Measurements from ENCODE around the gene POLR1A.

POLR1A gene

DNA sequence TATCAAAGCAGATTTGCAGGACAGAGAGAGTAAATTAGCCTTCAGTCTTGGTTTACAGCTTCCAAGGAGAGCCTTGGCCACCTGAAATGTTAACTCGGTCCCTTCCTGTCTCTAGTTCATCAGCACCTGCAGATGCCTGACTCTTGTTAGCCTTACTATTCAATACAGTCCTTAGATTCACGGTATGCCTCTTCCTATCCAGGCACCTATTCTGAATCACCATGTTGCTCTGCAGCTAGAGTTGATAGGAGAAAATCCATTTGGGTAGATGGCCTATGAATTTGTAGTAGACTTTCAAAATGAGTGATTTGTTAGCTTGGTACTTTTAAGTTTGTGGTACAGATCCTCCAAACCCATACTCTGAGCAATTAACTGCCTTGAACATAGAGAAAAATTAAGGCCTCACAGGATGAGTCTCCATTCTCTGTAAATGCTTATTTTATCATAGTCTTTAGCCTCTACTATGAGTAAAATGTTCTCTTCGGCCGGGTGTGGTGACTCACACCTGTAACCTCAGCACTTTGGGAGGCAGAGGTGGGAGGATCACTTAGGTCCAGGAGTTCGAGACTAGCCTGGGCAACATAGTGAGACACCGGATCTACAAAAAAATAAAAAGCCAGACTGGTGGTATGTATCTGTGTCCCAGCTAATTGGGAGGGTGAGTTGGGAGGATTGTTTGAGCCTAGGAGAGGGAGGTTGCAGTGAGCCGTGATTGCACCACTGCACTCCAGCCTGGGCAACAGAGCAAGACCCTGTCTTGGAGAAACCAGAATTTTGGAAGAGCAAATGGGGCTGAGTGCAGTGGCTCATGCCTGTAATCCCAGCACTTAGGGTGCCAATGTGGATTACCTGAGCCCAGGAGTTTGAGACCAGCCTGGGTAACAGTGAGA is 33.3 kb upstream of the POLR1A start:
- Histone ChIP-seq H3K4ac (ENCODE audit: low read depth in 1 of 2, low read length in 2 of 2) (no peak overlapping the region), H3K4me2 (ENCODE audit: low read length, poor library complexity, severe bottlenecking) (no peak overlapping the region), H3K23ac (ENCODE audit: low read length in 2 of 2) (no peak overlapping the region), H2BK120ac (ENCODE audit: low read depth, low read length) (no peak overlapping the region), H2BK15ac (ENCODE audit: low read depth, poor library complexity, severe bottlenecking) (no peak overlapping the region), H3K9ac (ENCODE audit: low read length) (no peak overlapping the region), H3K14ac (ENCODE audit: low read length in 2 of 2) (no peak overlapping the region), H2AK5ac (ENCODE audit: low read length, severe bottlenecking) (no peak overlapping the region), H3K9me3 (ENCODE audit: control insufficient read depth, low read length) (no peaks in the 10 kb centered on the region), H3K27ac (ENCODE audit: low read length, poor library complexity, severe bottlenecking) (no peak overlapping the region), H3K18ac (ENCODE audit: low read depth in 1 of 2, low read length in 2 of 2) (no peak overlapping the region), H4K8ac (ENCODE audit: low read length) (no peak overlapping the region), H2BK5ac (ENCODE audit: low read depth, low read length, poor library complexity, severe bottlenecking) (no peak overlapping the region), H2BK12ac (ENCODE audit: low read length in 2 of 2) (no peak overlapping the region), H3K36me3 (ENCODE audit: control insufficient read depth in 1 of 2, insufficient read depth in 2 of 2, low read depth in 1 of 2, low read length in 2 of 2) (peaks cover 27 to 97% of the 10 kb centered on the region in 2 experiments), H3K79me1 (replicated peaks; ENCODE audit: low read length, poor library complexity, severe bottlenecking) (peaks cover 7% of the 10 kb centered on the region), H3K4me3 (ENCODE audit: insufficient read depth in 1 of 2, low read depth in 1 of 2, low read length in 2 of 2) (no peak overlapping the region), H4K91ac (ENCODE audit: low read length) (no peak overlapping the region), H3K4me1 (ENCODE audit: control insufficient read depth, insufficient read depth, low read depth, low read length) (no peaks in the 10 kb centered on the region), H3K27me3 (ENCODE audit: control insufficient read depth in 1 of 2, insufficient read depth in 1 of 2, low read length in 2 of 2) (no peaks in the 10 kb centered on the region), H2AFZ (ENCODE audit: low read depth, low read length) (no peak overlapping the region)
- no peak for DNase-seq
- over 99% methylated on average over 7 of the region's 7 CpGs for WGBS

DNA sequence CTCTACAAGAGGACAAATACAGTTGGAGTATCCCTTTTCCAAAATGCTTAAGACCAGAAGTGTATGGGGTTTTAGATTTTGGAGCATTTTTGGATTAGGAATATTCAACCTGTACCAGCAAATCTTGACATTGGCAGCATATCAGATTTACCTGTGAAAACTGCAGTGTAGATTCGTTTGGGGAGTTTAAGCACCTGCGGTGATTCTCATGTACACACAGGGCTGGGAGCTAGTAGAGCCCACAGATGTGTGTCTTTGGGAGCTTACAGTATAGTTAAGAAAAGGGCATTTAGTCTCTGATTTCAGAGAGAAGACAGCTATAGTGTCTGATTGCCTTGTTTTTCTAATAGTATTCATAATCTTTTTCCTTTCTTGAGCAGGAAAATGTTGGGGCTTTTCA is 30.5 kb upstream of the POLR1A start:
- Histone ChIP-seq H3K27ac (ENCODE audit: low read length, poor library complexity, severe bottlenecking) (no peak overlapping the region), H3K4me1 (ENCODE audit: control insufficient read depth, insufficient read depth, low read depth, low read length) (no peaks in the 10 kb centered on the region)

DNA sequence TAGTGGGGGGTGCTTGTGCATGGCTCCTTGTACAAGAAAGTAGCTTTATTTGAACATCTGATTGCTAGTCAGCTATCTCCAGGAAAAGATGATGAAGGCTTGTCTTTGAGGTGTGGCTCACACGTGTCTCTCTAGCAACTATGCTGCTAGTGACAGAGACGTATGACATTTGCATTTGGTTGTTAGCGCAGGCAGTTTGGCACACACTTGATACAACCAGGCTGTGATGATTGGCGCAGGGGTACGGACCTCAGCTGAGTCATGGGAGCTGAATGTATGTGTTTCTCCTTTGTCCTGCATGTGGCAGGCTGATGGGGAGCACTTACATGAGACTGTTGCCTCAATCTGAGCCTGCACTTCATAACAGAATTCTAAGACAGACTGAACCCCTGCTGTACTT is 30.0 kb upstream of the POLR1A start:
- no peak for DNase-seq
- Histone ChIP-seq H3K4me3 (ENCODE audit: insufficient read depth in 1 of 2, low read depth in 1 of 2, low read length in 2 of 2) (no peak overlapping the region), H3K18ac (ENCODE audit: low read depth in 1 of 2, low read length in 2 of 2) (no peak overlapping the region), H2AK5ac (ENCODE audit: low read length, severe bottlenecking) (no peak overlapping the region), H3K9me3 (ENCODE audit: control insufficient read depth, low read length) (no peaks in the 10 kb centered on the region), H4K91ac (ENCODE audit: low read length) (no peak overlapping the region), H3K23ac (ENCODE audit: low read length in 2 of 2) (no peak overlapping the region), H3K9ac (ENCODE audit: low read length) (no peak overlapping the region), H2AFZ (ENCODE audit: low read depth, low read length) (no peak overlapping the region), H2BK12ac (ENCODE audit: low read length in 2 of 2) (no peak overlapping the region), H2BK5ac (ENCODE audit: low read depth, low read length, poor library complexity, severe bottlenecking) (no peak overlapping the region), H3K4ac (ENCODE audit: low read depth in 1 of 2, low read length in 2 of 2) (no peak overlapping the region), H3K27me3 (ENCODE audit: control insufficient read depth in 1 of 2, insufficient read depth in 1 of 2, low read length in 2 of 2) (no peaks in the 10 kb centered on the region), H3K79me1 (replicated peaks; ENCODE audit: low read length, poor library complexity, severe bottlenecking) (peaks cover 7% of the 10 kb centered on the region), H3K36me3 (ENCODE audit: control insufficient read depth in 1 of 2, insufficient read depth in 2 of 2, low read depth in 1 of 2, low read length in 2 of 2) (peaks cover 29 to 100% of the 10 kb centered on the region in 2 experiments), H3K14ac (ENCODE audit: low read length in 2 of 2) (no peak overlapping the region), H4K8ac (ENCODE audit: low read length) (no peak overlapping the region), H3K4me2 (ENCODE audit: low read length, poor library complexity, severe bottlenecking) (no peak overlapping the region), H3K27ac (ENCODE audit: low read length, poor library complexity, severe bottlenecking) (no peak overlapping the region), H3K4me1 (ENCODE audit: control insufficient read depth, insufficient read depth, low read depth, low read length) (no peaks in the 10 kb centered on the region), H2BK120ac (ENCODE audit: low read depth, low read length) (no peak overlapping the region), H2BK15ac (ENCODE audit: low read depth, poor library complexity, severe bottlenecking) (no peak overlapping the region)
- WGBS, result 92% methylated on average over 5 of the region's 5 CpGs

More for the DNA sequence above, 30.5 kb upstream of the POLR1A start:
- H2BK12ac ChIP-seq (ENCODE audit: low read length in 2 of 2), result no peak overlapping the region
- peaks cover 31 to 100% of the 10 kb centered on the region in 2 experiments for H3K36me3 ChIP-seq (ENCODE audit: control insufficient read depth in 1 of 2, insufficient read depth in 2 of 2, low read depth in 1 of 2, low read length in 2 of 2)
- H3K79me1 ChIP-seq (replicated peaks; ENCODE audit: low read length, poor library complexity, severe bottlenecking), result peaks cover 7% of the 10 kb centered on the region
- WGBS, result 98% methylated on average over 2 of the region's 2 CpGs
- no peak overlapping the region for H4K91ac ChIP-seq (ENCODE audit: low read length)
- no peak overlapping the region for H2BK15ac ChIP-seq (ENCODE audit: low read depth, poor library complexity, severe bottlenecking)
- no peak overlapping the region for H3K23ac ChIP-seq (ENCODE audit: low read length in 2 of 2)
- no peak overlapping the region for H2AFZ ChIP-seq (ENCODE audit: low read depth, low read length)
- H2AK5ac ChIP-seq (ENCODE audit: low read length, severe bottlenecking), result no peak overlapping the region
- H2BK5ac ChIP-seq (ENCODE audit: low read depth, low read length, poor library complexity, severe bottlenecking), result no peak overlapping the region
- H3K9ac ChIP-seq (ENCODE audit: low read length), result no peak overlapping the region
- no peak overlapping the region for H4K8ac ChIP-seq (ENCODE audit: low read length)
- no peak overlapping the region for H3K14ac ChIP-seq (ENCODE audit: low read length in 2 of 2)
- no peaks in the 10 kb centered on the region for H3K27me3 ChIP-seq (ENCODE audit: control insufficient read depth in 1 of 2, insufficient read depth in 1 of 2, low read length in 2 of 2)
- no peak overlapping the region for H3K4ac ChIP-seq (ENCODE audit: low read depth in 1 of 2, low read length in 2 of 2)
- H3K9me3 ChIP-seq (ENCODE audit: control insufficient read depth, low read length), result no peaks in the 10 kb centered on the region
- no peak overlapping the region for H3K4me3 ChIP-seq (ENCODE audit: insufficient read depth in 1 of 2, low read depth in 1 of 2, low read length in 2 of 2)
- H3K4me2 ChIP-seq (ENCODE audit: low read length, poor library complexity, severe bottlenecking), result no peak overlapping the region
- no peak overlapping the region for H2BK120ac ChIP-seq (ENCODE audit: low read depth, low read length)
- DNase-seq, result no peak
- no peak overlapping the region for H3K18ac ChIP-seq (ENCODE audit: low read depth in 1 of 2, low read length in 2 of 2)

DNA sequence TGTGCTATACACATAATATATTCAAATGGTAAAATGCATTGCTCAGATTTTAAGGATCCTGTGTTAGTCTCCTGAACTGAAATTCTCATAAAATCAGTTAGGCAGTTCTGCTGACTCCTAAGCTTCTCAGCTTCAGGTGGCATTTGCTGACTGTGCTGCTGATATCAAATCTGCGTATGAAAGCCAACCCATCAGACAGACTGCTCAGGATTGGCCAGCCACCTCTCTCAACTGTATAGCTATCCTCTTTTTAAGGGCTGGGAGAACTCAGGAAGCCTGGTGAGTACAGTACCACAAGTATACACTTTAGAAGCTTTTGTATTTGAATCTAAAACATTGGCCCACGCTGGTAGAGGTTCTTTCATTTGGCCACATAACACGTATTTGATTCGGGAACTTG is 29.0 kb upstream of the POLR1A start:
- no peak overlapping the region for H3K18ac ChIP-seq (ENCODE audit: low read depth in 1 of 2, low read length in 2 of 2)
- no peak overlapping the region for H3K9ac ChIP-seq (ENCODE audit: low read length)
- H2BK5ac ChIP-seq (ENCODE audit: low read depth, low read length, poor library complexity, severe bottlenecking), result no peak overlapping the region
- H3K4me1 ChIP-seq (ENCODE audit: control insufficient read depth, insufficient read depth, low read depth, low read length), result no peaks in the 10 kb centered on the region
- no peak overlapping the region for H2BK120ac ChIP-seq (ENCODE audit: low read depth, low read length)
- no peak for DNase-seq
- 94% methylated on average over 4 of the region's 4 CpGs for WGBS
- H3K9me3 ChIP-seq (ENCODE audit: control insufficient read depth, low read length), result no peaks in the 10 kb centered on the region
- H4K91ac ChIP-seq (ENCODE audit: low read length), result no peak overlapping the region
- H3K23ac ChIP-seq (ENCODE audit: low read length in 2 of 2), result no peak overlapping the region
- H3K14ac ChIP-seq (ENCODE audit: low read length in 2 of 2), result no peak overlapping the region
- H2AK5ac ChIP-seq (ENCODE audit: low read length, severe bottlenecking), result no peak overlapping the region
- H3K27ac ChIP-seq (ENCODE audit: low read length, poor library complexity, severe bottlenecking), result no peak overlapping the region
- H4K8ac ChIP-seq (ENCODE audit: low read length), result no peak overlapping the region
- no peak overlapping the region for H3K4me2 ChIP-seq (ENCODE audit: low read length, poor library complexity, severe bottlenecking)
- H3K4ac ChIP-seq (ENCODE audit: low read depth in 1 of 2, low read length in 2 of 2), result no peak overlapping the region
- no peak overlapping the region for H2BK12ac ChIP-seq (ENCODE audit: low read length in 2 of 2)
- no peaks in the 10 kb centered on the region for H3K27me3 ChIP-seq (ENCODE audit: control insufficient read depth in 1 of 2, insufficient read depth in 1 of 2, low read length in 2 of 2)
- no peak overlapping the region for H3K4me3 ChIP-seq (ENCODE audit: insufficient read depth in 1 of 2, low read depth in 1 of 2, low read length in 2 of 2)
- H2BK15ac ChIP-seq (ENCODE audit: low read depth, poor library complexity, severe bottlenecking), result no peak overlapping the region
- H3K79me1 ChIP-seq (replicated peaks; ENCODE audit: low read length, poor library complexity, severe bottlenecking), result peaks cover 12% of the 10 kb centered on the region
- no peak overlapping the region for H2AFZ ChIP-seq (ENCODE audit: low read depth, low read length)
- peaks cover 36 to 98% of the 10 kb centered on the region in 2 experiments for H3K36me3 ChIP-seq (ENCODE audit: control insufficient read depth in 1 of 2, insufficient read depth in 2 of 2, low read depth in 1 of 2, low read length in 2 of 2)
